Activated CD8-positive, alpha-beta memory T cell treated with anti-CD3 and anti-CD28 coated beads, Interleukin-2, amount 50 U/mL, for 48 hours (primary cell): ENCODE data around the gene SUCLG2.
A peak's percentile ranks its signal among the peaks of the same experiment; 100 is the strongest.

Source experiments
- DNase-seq: peaks from one replicate; pipeline ENCODE4 v3.0.0-alpha.2; 2020

Gene SUCLG2

GRCh38 chr3:67377299-67377698, 277.1 kb downstream of the SUCLG2 start:
- DNase-seq = no peak

DNA sequence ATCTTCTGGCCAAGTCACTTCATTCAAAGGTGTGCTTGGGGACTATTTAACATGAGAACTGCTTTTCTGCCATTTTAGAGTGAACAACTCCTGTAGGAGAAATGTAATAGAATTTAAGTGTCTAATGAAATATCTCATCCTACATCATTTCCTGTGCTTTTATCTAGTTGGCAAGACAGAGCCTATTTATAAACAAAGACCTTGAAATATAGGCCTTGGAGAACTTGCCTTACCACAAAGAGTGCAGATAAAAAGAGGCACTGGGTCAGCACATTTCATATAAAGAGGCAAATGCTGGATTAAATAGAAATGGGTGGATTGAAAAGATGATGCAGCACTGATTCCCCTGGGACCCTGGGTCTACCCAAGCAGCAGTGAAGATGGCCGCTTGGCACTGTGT, 278.0 kb downstream of the SUCLG2 start:
- DNase-seq = no peak

- DNase-seq = no peak
Observed at GRCh38 chr3:67375976-67376375, 278.4 kb downstream of the SUCLG2 start.

DNA sequence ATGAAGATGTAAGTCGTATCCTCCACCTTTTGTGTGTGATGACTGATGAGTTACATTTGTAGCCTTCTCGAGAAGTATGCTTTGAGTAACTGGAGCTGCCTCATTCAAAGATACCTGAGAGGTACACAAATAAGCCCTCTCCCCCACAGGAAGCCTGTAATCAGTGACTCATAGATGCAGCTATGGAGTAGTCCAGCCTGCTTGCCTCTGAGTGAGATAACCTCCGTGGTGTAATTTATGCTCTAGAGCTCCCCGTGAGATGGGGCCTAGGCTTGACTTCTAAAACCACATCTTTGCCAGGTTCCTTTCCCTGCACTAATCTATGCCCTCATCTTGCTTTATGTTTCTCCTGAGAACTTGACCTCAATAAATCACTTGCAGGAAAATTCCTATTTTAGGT, 291.7 kb downstream of the SUCLG2 start:
- DNase-seq = no peak

DNA sequence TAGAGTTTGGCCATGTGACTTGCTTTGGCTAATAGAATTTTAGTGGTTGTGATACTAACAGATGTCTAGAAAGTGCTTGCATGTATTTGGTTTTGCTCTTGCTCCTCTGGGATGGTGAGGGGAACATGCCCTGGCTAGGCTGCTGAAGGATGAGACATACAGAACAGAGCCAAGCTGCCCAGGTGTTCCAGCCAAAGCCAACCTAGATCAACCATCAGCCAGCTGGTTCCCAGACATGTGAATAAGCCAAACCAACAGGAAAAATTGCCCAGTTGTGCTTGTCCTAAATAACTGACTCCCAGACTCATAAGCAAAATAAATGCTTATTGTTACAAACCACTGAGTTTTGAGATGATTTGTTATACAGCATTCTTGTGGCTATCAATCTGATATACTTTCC, 292.6 kb downstream of the SUCLG2 start:
- DNase-seq = no peak

DNA sequence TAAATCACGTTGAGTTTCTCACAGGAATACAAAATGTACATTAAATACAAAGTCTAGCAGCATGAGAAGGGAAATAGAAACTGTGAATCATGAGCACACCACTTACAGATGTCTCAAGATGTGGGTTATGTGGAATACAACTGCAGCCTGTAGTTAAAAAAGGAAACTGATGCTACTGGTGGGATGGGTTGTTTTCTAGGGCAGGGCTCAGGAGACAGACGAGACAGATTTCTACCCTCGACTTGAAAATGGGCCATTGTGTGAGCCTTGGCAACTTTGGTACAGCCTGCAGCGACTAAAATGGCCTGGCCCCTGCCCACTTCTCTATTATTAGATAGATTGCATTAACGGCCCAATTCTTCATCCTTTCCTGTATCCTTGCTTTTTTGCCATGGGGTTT, 293.1 kb downstream of the SUCLG2 start:
- no peak for DNase-seq

GRCh38 chr3:67357610-67358458, 296.6 kb downstream of the SUCLG2 start:
- no peak for DNase-seq

GRCh38 chr3:67349551-67350174, 304.7 kb downstream of the SUCLG2 start:
- DNase-seq = no peak

DNA sequence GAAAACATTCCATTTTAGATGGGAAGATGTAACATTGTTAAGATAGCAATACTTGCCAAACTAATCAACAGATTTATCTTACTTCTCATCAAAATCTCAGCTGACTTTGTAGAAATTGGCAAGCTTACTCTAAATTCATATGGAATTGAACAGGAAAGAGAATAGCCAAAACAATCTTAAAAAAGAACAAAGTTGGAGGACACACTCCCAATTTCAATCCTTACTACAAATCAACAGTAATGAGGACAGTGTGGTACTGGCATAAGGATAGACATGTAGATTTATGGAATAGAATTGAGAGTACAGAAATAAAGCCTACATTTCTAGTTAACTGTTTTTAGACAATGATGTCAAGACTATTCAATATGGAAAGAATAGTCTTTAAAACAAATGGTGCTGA, 308.3 kb downstream of the SUCLG2 start:
- no peak for DNase-seq

- no peak for DNase-seq
Observed at GRCh38 chr3:67335813-67336212, 318.6 kb downstream of the SUCLG2 start.

- DNase-seq = no peak
Observed at GRCh38 chr3:67334588-67334987, 319.8 kb downstream of the SUCLG2 start.

DNA sequence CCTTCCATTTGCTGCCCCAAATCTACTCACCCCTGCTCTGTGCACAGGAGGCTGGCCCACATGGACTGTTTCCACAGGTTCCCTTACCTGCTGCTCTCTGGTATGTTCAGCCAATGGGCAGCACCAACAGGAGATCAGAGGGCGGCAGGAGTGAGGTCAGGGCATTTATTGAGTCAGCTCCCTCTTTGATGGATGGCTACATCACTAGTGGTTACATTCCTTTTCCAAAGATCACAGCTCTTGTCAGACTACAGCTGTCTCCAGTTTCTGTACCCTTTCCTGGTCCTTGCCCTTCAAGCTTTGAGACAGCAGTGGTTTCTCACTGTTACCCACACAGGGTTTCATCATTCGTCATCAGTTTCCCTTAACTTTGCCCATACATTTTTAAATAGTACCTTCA, 325.1 kb downstream of the SUCLG2 start:
- peak; percentile 63 for DNase-seq

DNA sequence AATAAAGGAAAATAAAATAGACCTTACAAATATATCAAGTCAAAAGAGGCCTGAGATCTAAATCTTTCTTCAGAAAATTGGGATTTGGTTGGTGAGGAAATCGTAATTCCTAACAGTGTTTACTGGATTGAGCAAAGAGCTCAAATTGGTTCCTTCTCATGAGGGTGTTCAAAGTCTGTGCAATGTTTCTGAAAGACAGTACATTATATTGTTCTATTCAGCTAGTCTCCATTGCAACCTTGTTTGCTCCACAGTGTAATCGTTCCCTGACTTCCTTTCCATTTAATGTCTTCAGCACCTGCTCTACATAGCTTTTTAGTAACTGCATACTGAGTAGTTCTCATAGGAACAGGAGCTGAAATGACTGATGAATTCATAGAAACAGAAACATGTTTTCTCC, 326.8 kb downstream of the SUCLG2 start:
- no peak for DNase-seq

DNA sequence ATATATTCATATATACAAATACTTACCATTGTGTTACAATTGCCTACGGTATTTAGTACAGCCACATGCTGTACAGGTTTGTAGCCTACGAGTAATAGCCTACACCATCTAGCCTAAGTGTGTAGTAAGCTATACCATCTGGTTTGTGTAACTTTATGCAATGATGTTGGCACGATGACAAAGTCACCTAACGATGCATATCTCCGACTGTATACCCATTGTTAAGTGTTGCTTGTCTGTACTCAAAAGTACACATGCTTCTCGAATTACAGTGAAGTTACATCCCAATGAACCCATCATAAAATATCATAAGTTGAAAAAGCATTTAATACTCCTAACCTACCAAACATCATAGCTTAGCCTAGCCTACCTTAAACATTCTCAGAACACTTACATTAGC, 329.2 kb downstream of the SUCLG2 start:
- no peak for DNase-seq
